Stomach (tissue), 4 donors: ENCODE measurements around the gene LSAMP.

ENCODE experiments used
- EP300 ChIP-seq: sonication (generic); formaldehyde crosslinking; IDR thresholded peaks from one replicate; pipeline ENCODE4 v1.6.1; 2017; ENCODE audit warnings: antibody characterized with exemption
- POLR2AphosphoS5 ChIP-seq, 3 donors: sonication (generic); formaldehyde crosslinking; IDR thresholded peaks; one replicate each; pipeline ENCODE4 v1.6.1; 2016; ENCODE audit warnings: antibody characterized with exemption in 3 of 3
- TF ChIP-seq, protein P1 (sequence below), 7 experiments: fragments of 450-650 bp in 4 of 7; fragments of 200-600 bp in 3 of 7; sonication (generic) in 3 of 7; IDR thresholded peaks; one replicate each; pipeline ENCODE4 v1.5.1; 2016 to 2019; ENCODE audit warnings: antibody characterized with exemption in 7 of 7, control low read depth in 2 of 7, mild to moderate bottlenecking in 1 of 7

DNA sequence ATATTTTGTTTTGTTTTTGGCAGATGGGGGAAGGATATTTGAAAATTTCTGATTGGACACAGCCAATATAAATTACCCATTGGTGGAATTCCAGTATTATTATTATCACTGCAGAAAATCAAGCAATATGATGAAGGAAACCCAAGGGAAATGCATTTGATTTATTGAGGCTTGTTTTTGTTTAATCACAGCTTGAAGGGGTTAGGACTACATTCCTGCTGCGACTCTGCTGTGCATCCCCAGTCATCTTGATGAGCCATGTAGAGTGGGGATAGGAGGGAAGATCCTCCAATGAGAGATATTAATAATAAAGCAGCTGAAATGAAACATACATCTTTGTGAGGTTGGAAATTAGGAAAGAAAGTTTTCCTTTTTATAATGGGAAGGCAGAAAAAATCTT is 613.4 kb downstream of the LSAMP start:
- TF ChIP-seq EP300 (no peak), POLR2AphosphoS5 (IDR thresholded peaks at IDR 0.05) (no peak)
- TF ChIP-seq, protein P1, sequence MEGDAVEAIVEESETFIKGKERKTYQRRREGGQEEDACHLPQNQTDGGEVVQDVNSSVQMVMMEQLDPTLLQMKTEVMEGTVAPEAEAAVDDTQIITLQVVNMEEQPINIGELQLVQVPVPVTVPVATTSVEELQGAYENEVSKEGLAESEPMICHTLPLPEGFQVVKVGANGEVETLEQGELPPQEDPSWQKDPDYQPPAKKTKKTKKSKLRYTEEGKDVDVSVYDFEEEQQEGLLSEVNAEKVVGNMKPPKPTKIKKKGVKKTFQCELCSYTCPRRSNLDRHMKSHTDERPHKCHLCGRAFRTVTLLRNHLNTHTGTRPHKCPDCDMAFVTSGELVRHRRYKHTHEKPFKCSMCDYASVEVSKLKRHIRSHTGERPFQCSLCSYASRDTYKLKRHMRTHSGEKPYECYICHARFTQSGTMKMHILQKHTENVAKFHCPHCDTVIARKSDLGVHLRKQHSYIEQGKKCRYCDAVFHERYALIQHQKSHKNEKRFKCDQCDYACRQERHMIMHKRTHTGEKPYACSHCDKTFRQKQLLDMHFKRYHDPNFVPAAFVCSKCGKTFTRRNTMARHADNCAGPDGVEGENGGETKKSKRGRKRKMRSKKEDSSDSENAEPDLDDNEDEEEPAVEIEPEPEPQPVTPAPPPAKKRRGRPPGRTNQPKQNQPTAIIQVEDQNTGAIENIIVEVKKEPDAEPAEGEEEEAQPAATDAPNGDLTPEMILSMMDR (IDR thresholded peaks at IDR 0.05): no peak
